ENCODE results near the gene PARD6G.

Gene PARD6G

GRCh38 chr18:80135136-80135535 is 112.2 kb downstream of the PARD6G start:
- DNase-seq (ENCODE audit: extremely low spot score), result no peak
- ChIA-PET CTCF (no interaction called here), POLR2A (no interaction called here)
- TF ChIP-seq SUZ12 (IDR thresholded peaks at IDR 0.05), result no peak
- TF ChIP-seq NFRKB (IDR thresholded peaks at IDR 0.05), result no peak
- TF ChIP-seq ELF4 (IDR thresholded peaks at IDR 0.05), result no peak
- no peak for TF ChIP-seq ZNF384 (IDR thresholded peaks at IDR 0.05)
- no peak for TF ChIP-seq LEF1 (IDR thresholded peaks at IDR 0.05; ENCODE audit: borderline replicate concordance)
- no peak for TF ChIP-seq ARNT (IDR thresholded peaks at IDR 0.05)
- TF ChIP-seq CTBP1 (IDR thresholded peaks at IDR 0.05; ENCODE audit: borderline replicate concordance), result no peak
- no peak for TF ChIP-seq SP1 (IDR thresholded peaks at IDR 0.05)

DNA sequence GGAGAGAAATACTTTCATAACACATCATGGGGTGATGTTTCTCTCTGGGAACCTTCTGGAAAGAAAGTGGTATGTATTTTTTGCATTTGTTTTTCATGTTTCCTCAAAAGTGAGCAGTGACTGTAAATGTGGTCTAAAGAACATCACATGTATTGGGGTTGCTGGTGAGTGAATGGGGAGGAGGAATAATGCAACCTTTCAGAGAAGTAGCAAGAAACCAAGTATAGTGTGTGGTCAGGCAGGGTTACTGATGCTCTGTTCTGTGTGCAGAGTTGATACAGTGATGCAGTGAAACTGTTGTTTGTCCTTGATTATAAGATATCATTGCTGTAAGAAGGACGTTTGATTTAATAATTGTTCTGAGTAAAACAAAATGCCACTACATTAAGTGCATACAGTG is 114.2 kb downstream of the PARD6G start:
- POLR2A ChIA-PET, result no interaction called here
- CTCF ChIA-PET, result no interaction called here
- no peak for DNase-seq (ENCODE audit: extremely low spot score)
- TF ChIP-seq FOXA1 (IDR thresholded peaks at IDR 0.05), result no peak
- TF ChIP-seq FOXM1 (IDR thresholded peaks at IDR 0.05; ENCODE audit: borderline replicate concordance), result no peak
- TF ChIP-seq ELF4 (IDR thresholded peaks at IDR 0.05), result no peak
- TF ChIP-seq SP1 (IDR thresholded peaks at IDR 0.05), result no peak
- no peak for TF ChIP-seq HDGF (IDR thresholded peaks at IDR 0.05; ENCODE audit: borderline replicate concordance)
- TF ChIP-seq FOXK2 (IDR thresholded peaks at IDR 0.05), result no peak
- no peak for TF ChIP-seq ZNF384 (IDR thresholded peaks at IDR 0.05)
- TF ChIP-seq NFRKB (IDR thresholded peaks at IDR 0.05), result no peak
- TF ChIP-seq SUZ12 (IDR thresholded peaks at IDR 0.05), result no peak
- no peak for TF ChIP-seq TARDBP (IDR thresholded peaks at IDR 0.05)
- no peak for TF ChIP-seq BHLHE40 (IDR thresholded peaks at IDR 0.05; ENCODE audit: borderline replicate concordance)
- no peak for TF ChIP-seq L3MBTL2 (conservative IDR thresholded peaks at IDR 0.05)
- no peak for TF ChIP-seq ARNT (IDR thresholded peaks at IDR 0.05)
- TF ChIP-seq LEF1 (IDR thresholded peaks at IDR 0.05; ENCODE audit: borderline replicate concordance), result no peak
- TF ChIP-seq, protein P1, sequence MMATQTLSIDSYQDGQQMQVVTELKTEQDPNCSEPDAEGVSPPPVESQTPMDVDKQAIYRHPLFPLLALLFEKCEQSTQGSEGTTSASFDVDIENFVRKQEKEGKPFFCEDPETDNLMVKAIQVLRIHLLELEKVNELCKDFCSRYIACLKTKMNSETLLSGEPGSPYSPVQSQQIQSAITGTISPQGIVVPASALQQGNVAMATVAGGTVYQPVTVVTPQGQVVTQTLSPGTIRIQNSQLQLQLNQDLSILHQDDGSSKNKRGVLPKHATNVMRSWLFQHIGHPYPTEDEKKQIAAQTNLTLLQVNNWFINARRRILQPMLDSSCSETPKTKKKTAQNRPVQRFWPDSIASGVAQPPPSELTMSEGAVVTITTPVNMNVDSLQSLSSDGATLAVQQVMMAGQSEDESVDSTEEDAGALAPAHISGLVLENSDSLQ (IDR thresholded peaks at IDR 0.05), result no peak

- CTCF ChIA-PET, result no interaction called here
Observed at GRCh38 chr18:80132180-80132812, 115.0 kb downstream of the PARD6G start.

DNA sequence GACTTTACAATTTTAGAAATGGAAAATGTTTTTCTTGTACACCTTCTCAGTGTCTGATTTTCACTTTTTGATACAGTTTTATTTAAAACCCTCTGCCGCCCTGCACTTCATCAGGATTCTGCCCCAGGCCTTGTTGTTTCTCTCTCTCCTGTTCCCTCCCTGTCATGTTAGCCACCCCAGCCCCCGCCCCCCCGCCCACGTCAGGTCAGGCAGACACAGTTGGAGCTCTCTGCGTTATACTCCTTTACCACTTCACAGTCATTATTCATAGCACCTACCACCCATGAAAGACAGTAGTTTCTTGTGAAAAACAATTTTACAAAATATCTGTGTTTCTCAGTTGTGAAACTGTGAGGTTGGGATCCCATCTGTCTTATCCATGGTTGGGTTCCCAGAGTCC is 116.8 kb downstream of the PARD6G start:
- no peak for TF ChIP-seq TARDBP (IDR thresholded peaks at IDR 0.05)
- no peak for TF ChIP-seq FOXA1 (IDR thresholded peaks at IDR 0.05)
- TF ChIP-seq, protein P1 (IDR thresholded peaks at IDR 0.05), result no peak
- no peak for TF ChIP-seq BHLHE40 (IDR thresholded peaks at IDR 0.05; ENCODE audit: borderline replicate concordance)
- TF ChIP-seq ELF4 (IDR thresholded peaks at IDR 0.05), result no peak
- TF ChIP-seq SP1 (IDR thresholded peaks at IDR 0.05), result no peak
- TF ChIP-seq ZNF384 (IDR thresholded peaks at IDR 0.05), result no peak
- no peak for TF ChIP-seq HDGF (IDR thresholded peaks at IDR 0.05; ENCODE audit: borderline replicate concordance)
- TF ChIP-seq L3MBTL2 (conservative IDR thresholded peaks at IDR 0.05), result no peak
- TF ChIP-seq SUZ12 (IDR thresholded peaks at IDR 0.05), result no peak
- TF ChIP-seq FOXM1 (IDR thresholded peaks at IDR 0.05; ENCODE audit: borderline replicate concordance), result no peak
- no peak for TF ChIP-seq FOXK2 (IDR thresholded peaks at IDR 0.05)
- TF ChIP-seq LEF1 (IDR thresholded peaks at IDR 0.05; ENCODE audit: borderline replicate concordance), result no peak
- no peak for TF ChIP-seq CTBP1 (IDR thresholded peaks at IDR 0.05; ENCODE audit: borderline replicate concordance)
- no peak for TF ChIP-seq NFRKB (IDR thresholded peaks at IDR 0.05)
- ChIA-PET POLR2A (no interaction called here), CTCF (no interaction called here)
- DNase-seq (ENCODE audit: extremely low spot score), result no peak

More at GRCh38 chr18:80132180-80132812, 115.0 kb downstream of the PARD6G start:
- POLR2A ChIA-PET, result no interaction called here
- TF ChIP-seq L3MBTL2 (conservative IDR thresholded peaks at IDR 0.05), result no peak
- TF ChIP-seq NFRKB (IDR thresholded peaks at IDR 0.05), result no peak
- TF ChIP-seq TARDBP (IDR thresholded peaks at IDR 0.05), result no peak
- TF ChIP-seq, protein P1 (IDR thresholded peaks at IDR 0.05), result no peak
- TF ChIP-seq LEF1 (IDR thresholded peaks at IDR 0.05; ENCODE audit: borderline replicate concordance), result no peak
- no peak for TF ChIP-seq HDGF (IDR thresholded peaks at IDR 0.05; ENCODE audit: borderline replicate concordance)
- no peak for TF ChIP-seq ELF4 (IDR thresholded peaks at IDR 0.05)
- TF ChIP-seq CTBP1 (IDR thresholded peaks at IDR 0.05; ENCODE audit: borderline replicate concordance), result no peak
- TF ChIP-seq ARNT (IDR thresholded peaks at IDR 0.05), result no peak
- no peak for DNase-seq (ENCODE audit: extremely low spot score)

GRCh38 chr18:80129672-80130367 is 117.5 kb downstream of the PARD6G start:
- no peak for DNase-seq (ENCODE audit: extremely low spot score)
- TF ChIP-seq NFRKB (IDR thresholded peaks at IDR 0.05) (no peak), ZNF384 (IDR thresholded peaks at IDR 0.05) (no peak)
- CTCF ChIA-PET, result no interaction called here
- POLR2A ChIA-PET, result no interaction called here

- TF ChIP-seq SP1 (IDR thresholded peaks at IDR 0.05) (no peak), TARDBP (IDR thresholded peaks at IDR 0.05) (no peak), FOXA1 (IDR thresholded peaks at IDR 0.05) (no peak), L3MBTL2 (conservative IDR thresholded peaks at IDR 0.05) (no peak), HDGF (IDR thresholded peaks at IDR 0.05; ENCODE audit: borderline replicate concordance) (no peak), ELF4 (IDR thresholded peaks at IDR 0.05) (no peak), FOXM1 (IDR thresholded peaks at IDR 0.05; ENCODE audit: borderline replicate concordance) (no peak), BHLHE40 (IDR thresholded peaks at IDR 0.05; ENCODE audit: borderline replicate concordance) (no peak), NFRKB (IDR thresholded peaks at IDR 0.05) (no peak), ARNT (IDR thresholded peaks at IDR 0.05) (no peak)
- CTCF ChIA-PET, result no interaction called here
- POLR2A ChIA-PET, result no interaction called here
- DNase-seq (ENCODE audit: extremely low spot score), result no peak
Observed at GRCh38 chr18:80127635-80128034, 119.7 kb downstream of the PARD6G start.

Measured in HEK293T (cell line).